HAP-1 (cell line): ENCODE measurements around the gene GPR17.

Experiments
- DNase-seq, 2 experiments: peaks; one replicate each; pipeline ENCODE4 v3.0.0-alpha.2; 2016 to 2020; ENCODE audit warnings: low spot score in 2 of 2
- H3K27me3 ChIP-seq: fragments of 250-450 bp; sonication (Bioruptor Pico); 2 replicates; pipeline ENCODE4 v1.5.1; 2020; ENCODE audit warnings: low read depth, mild to moderate bottlenecking, moderate library complexity
- H3K36me3 ChIP-seq: fragments of 250-450 bp; sonication (Bioruptor Pico); replicated peaks from 2 replicates; pipeline ENCODE4 v1.5.1; 2020; ENCODE audit warnings: mild to moderate bottlenecking
- H3K4me1 ChIP-seq: fragments of 250-450 bp; sonication (Bioruptor Pico); 2 replicates; pipeline ENCODE4 v1.5.1; 2020; ENCODE audit warnings: mild to moderate bottlenecking
- H3K4me3 ChIP-seq: fragments of 250-450 bp; sonication (Bioruptor Pico); 2 replicates; pipeline ENCODE4 v1.5.1; 2020; ENCODE audit warnings: mild to moderate bottlenecking, moderate library complexity
- H3K9me3 ChIP-seq: fragments of 250-450 bp; sonication (Bioruptor Pico); 2 replicates; pipeline ENCODE4 v1.5.1; 2020; ENCODE audit warnings: mild to moderate bottlenecking, moderate library complexity
- in situ Hi-C: fragments of 300-500 bp; cut with MboI; formaldehyde crosslinking; loops from 3 replicates; pipeline ENCODE4 v1.14.3; 2020; ENCODE audit warnings: low sequenced_read_pairs, inconsistent platforms, mixed read lengths

The GPR17 gene

GRCh38 chr2:127678531-127678930, 32.6 kb downstream of the GPR17 start:
- DNase-seq: no peak
- Histone ChIP-seq H3K4me3 (no peak overlapping the region), H3K9me3 (no peaks in the 10 kb centered on the region), H3K4me1 (no peaks in the 10 kb centered on the region), H3K27me3 (peaks cover 8% of the 10 kb centered on the region; the same call in 1 of the 2 replicates), H3K36me3 (no peaks in the 10 kb centered on the region)
- in situ Hi-C loops: no loop called here

- DNase-seq: no peak
- no peaks in the 10 kb centered on the region for H3K36me3 ChIP-seq
- no peaks in the 10 kb centered on the region for H3K4me1 ChIP-seq
- in situ Hi-C loops: no loop called here
- peaks cover 8% of the 10 kb centered on the region; the same call in 1 of the 2 replicates for H3K27me3 ChIP-seq
- no peaks in the 10 kb centered on the region for H3K9me3 ChIP-seq
- H3K4me3 ChIP-seq: no peak overlapping the region
Observed at GRCh38 chr2:127678991-127679390, 33.0 kb downstream of the GPR17 start.

GRCh38 chr2:127679680-127680361, 33.9 kb downstream of the GPR17 start:
- H3K27me3 ChIP-seq: peaks cover 8% of the 10 kb centered on the region; the same call in 1 of the 2 replicates
- no peak for DNase-seq

GRCh38 chr2:127680706-127681287, 34.8 kb downstream of the GPR17 start:
- in situ Hi-C loops: no loop called here
- Histone ChIP-seq H3K27me3 (peaks cover 8% of the 10 kb centered on the region; the same call in 1 of the 2 replicates), H3K4me3 (no peak overlapping the region), H3K9me3 (no peaks in the 10 kb centered on the region), H3K4me1 (peaks cover 2% of the 10 kb centered on the region; the same call in 1 of the 2 replicates), H3K36me3 (no peaks in the 10 kb centered on the region)
- DNase-seq: no peak

More at GRCh38 chr2:127679680-127680361, 33.9 kb downstream of the GPR17 start:
- in situ Hi-C loops: no loop called here
- Histone ChIP-seq H3K4me3 (no peak overlapping the region), H3K9me3 (no peaks in the 10 kb centered on the region), H3K36me3 (no peaks in the 10 kb centered on the region), H3K4me1 (no peaks in the 10 kb centered on the region)

- Histone ChIP-seq H3K27me3 (peaks cover 8% of the 10 kb centered on the region; the same call in 1 of the 2 replicates), H3K4me3 (no peak overlapping the region), H3K4me1 (peaks cover 4% of the 10 kb centered on the region; the same call in 1 of the 2 replicates), H3K36me3 (no peaks in the 10 kb centered on the region), H3K9me3 (no peaks in the 10 kb centered on the region)
- DNase-seq: no peak
- in situ Hi-C loops: no loop called here
Observed at GRCh38 chr2:127681288-127681804, 35.4 kb downstream of the GPR17 start.

- H3K4me1 ChIP-seq: peaks cover 4% of the 10 kb centered on the region; the same call in 1 of the 2 replicates
- H3K36me3 ChIP-seq: no peaks in the 10 kb centered on the region
- no peak for DNase-seq
- no peaks in the 10 kb centered on the region for H3K9me3 ChIP-seq
- in situ Hi-C loops: no loop called here
- no peak overlapping the region for H3K4me3 ChIP-seq
- 0 out of 2 replicates have a peak, but pooled peaks cover 2% of the 10 kb centered on the region for H3K27me3 ChIP-seq
Observed at GRCh38 chr2:127681976-127682857, 36.3 kb downstream of the GPR17 start.

- no peak overlapping the region for H3K4me3 ChIP-seq
- peaks cover 4% of the 10 kb centered on the region; the same call in 1 of the 2 replicates for H3K4me1 ChIP-seq
- H3K27me3 ChIP-seq: no peaks in the 10 kb centered on the region
- H3K9me3 ChIP-seq: no peaks in the 10 kb centered on the region
- no peaks in the 10 kb centered on the region for H3K36me3 ChIP-seq
- in situ Hi-C loops: no loop called here
- DNase-seq: no peak
Observed at GRCh38 chr2:127683056-127683455, 37.1 kb downstream of the GPR17 start.

GRCh38 chr2:127683757-127684156, 37.8 kb downstream of the GPR17 start:
- peaks cover 4% of the 10 kb centered on the region; the same call in 1 of the 2 replicates for H3K4me1 ChIP-seq
- H3K9me3 ChIP-seq: 0 out of 2 replicates have a peak, but pooled peaks cover 4% of the 10 kb centered on the region
- no peak for DNase-seq
- no peaks in the 10 kb centered on the region for H3K27me3 ChIP-seq
- in situ Hi-C loops: no loop called here
- no peaks in the 10 kb centered on the region for H3K36me3 ChIP-seq
- no peak overlapping the region for H3K4me3 ChIP-seq

GRCh38 chr2:127685410-127686080, 39.6 kb downstream of the GPR17 start:
- in situ Hi-C loops: no loop called here
- DNase-seq: no peak
- H3K36me3 ChIP-seq: no peaks in the 10 kb centered on the region
- peaks cover 4% of the 10 kb centered on the region; the same call in 1 of the 2 replicates for H3K4me1 ChIP-seq
- no peaks in the 10 kb centered on the region for H3K27me3 ChIP-seq
- no peak overlapping the region for H3K4me3 ChIP-seq
- peaks cover 9% of the 10 kb centered on the region for H3K9me3 ChIP-seq

- in situ Hi-C loops: no loop called here
- no peak for DNase-seq
- peaks cover 4% of the 10 kb centered on the region; the same call in 1 of the 2 replicates for H3K4me1 ChIP-seq
Observed at GRCh38 chr2:127688405-127688804, 42.5 kb downstream of the GPR17 start.

GRCh38 chr2:127690696-127691095, 44.7 kb downstream of the GPR17 start:
- no peak for DNase-seq
- peaks cover 3% of the 10 kb centered on the region; the same call in 1 of the 2 replicates for H3K4me1 ChIP-seq
- H3K27me3 ChIP-seq: no peaks in the 10 kb centered on the region
- no peaks in the 10 kb centered on the region for H3K36me3 ChIP-seq
- H3K9me3 ChIP-seq: peaks cover 18% of the 10 kb centered on the region
- in situ Hi-C loops: no loop called here
- no peak overlapping the region for H3K4me3 ChIP-seq

More at GRCh38 chr2:127688405-127688804, 42.5 kb downstream of the GPR17 start:
- H3K27me3 ChIP-seq: no peaks in the 10 kb centered on the region
- H3K4me3 ChIP-seq: no peak overlapping the region
- H3K36me3 ChIP-seq: no peaks in the 10 kb centered on the region
- H3K9me3 ChIP-seq: peaks cover 18% of the 10 kb centered on the region

- peaks cover 13% of the 10 kb centered on the region for H3K9me3 ChIP-seq
- H3K27me3 ChIP-seq: no peaks in the 10 kb centered on the region
- no peak overlapping the region for H3K4me3 ChIP-seq
- in situ Hi-C loops: no loop called here
- no peaks in the 10 kb centered on the region for H3K36me3 ChIP-seq
- DNase-seq: no peak
- no peaks in the 10 kb centered on the region for H3K4me1 ChIP-seq
Observed at GRCh38 chr2:127694986-127695385, 49.0 kb downstream of the GPR17 start.
